Ishikawa (cell line): ENCODE measurements around the gene NAV2.

Source experiments
- CEBPB ChIP-seq: IDR thresholded peaks from 2 replicates; pipeline ENCODE4 v1.6.1; 2012
- CREB1 ChIP-seq: IDR thresholded peaks from 2 replicates; pipeline ENCODE4 v1.6.1; 2012; ENCODE audit warnings: low read depth
- EGR1 ChIP-seq: IDR thresholded peaks from 2 replicates; pipeline ENCODE4 v1.6.1; 2012
- EP300 ChIP-seq: IDR thresholded peaks from 2 replicates; pipeline ENCODE4 v1.6.1; 2012; ENCODE audit warnings: borderline replicate concordance
- FOXM1 ChIP-seq: IDR thresholded peaks from 2 replicates; pipeline ENCODE4 v1.6.1; 2012; ENCODE audit warnings: low read depth, borderline replicate concordance
- MAX ChIP-seq: IDR thresholded peaks from 2 replicates; pipeline ENCODE4 v1.6.1; 2012
- NFIC ChIP-seq: IDR thresholded peaks from 2 replicates; pipeline ENCODE4 v1.6.1; 2012
- RAD21 ChIP-seq: IDR thresholded peaks from 2 replicates; pipeline ENCODE4 v1.6.1; 2012; ENCODE audit warnings: low read depth
- REST ChIP-seq: IDR thresholded peaks from 2 replicates; pipeline ENCODE4 v1.6.1; 2012; ENCODE audit warnings: low read depth, mild to moderate bottlenecking
- TAF1 ChIP-seq: IDR thresholded peaks from 2 replicates; pipeline ENCODE4 v1.6.1; 2012; ENCODE audit warnings: low read depth, mild to moderate bottlenecking
- TCF12 ChIP-seq: IDR thresholded peaks from 2 replicates; pipeline ENCODE4 v1.6.1; 2012; ENCODE audit warnings: low read depth
- TEAD4 ChIP-seq: IDR thresholded peaks from 2 replicates; pipeline ENCODE4 v1.6.1; 2012
- USF1 ChIP-seq: IDR thresholded peaks from 2 replicates; pipeline ENCODE4 v1.6.1; 2012
- YY1 ChIP-seq: IDR thresholded peaks from 2 replicates; pipeline ENCODE4 v1.6.1; 2012; ENCODE audit warnings: low read depth
- ZBTB7A ChIP-seq: IDR thresholded peaks from 2 replicates; pipeline ENCODE4 v1.6.1; 2012; ENCODE audit warnings: low read depth

NAV2 gene

GRCh38 chr11:19892387-19892786, 179.8 kb downstream of the NAV2 start:
- TF ChIP-seq YY1: no peak
- no peak for TF ChIP-seq EGR1
- TF ChIP-seq CEBPB: no peak
- TF ChIP-seq EP300: no peak
- no peak for TF ChIP-seq TAF1
- no peak for TF ChIP-seq CREB1

- 0 out of 2 replicates have a peak, but pooled peaks have one; percentile 5 for TF ChIP-seq CEBPB
- no peak for TF ChIP-seq TEAD4
These were observed 180.2 kb downstream of the NAV2 start for GRCh38 chr11:19892876-19893275.

GRCh38 chr11:19894404-19894803, 181.8 kb downstream of the NAV2 start:
- no peak for TF ChIP-seq RAD21
- no peak for TF ChIP-seq CREB1
- no peak for TF ChIP-seq USF1
- no peak for TF ChIP-seq TAF1
- TF ChIP-seq TEAD4: no peak
- TF ChIP-seq REST: no peak
- no peak for TF ChIP-seq MAX
- TF ChIP-seq YY1: no peak
- TF ChIP-seq NFIC: no peak
- TF ChIP-seq ZBTB7A: no peak
- TF ChIP-seq TCF12: no peak
- TF ChIP-seq FOXM1: no peak
- no peak for TF ChIP-seq CEBPB
- no peak for TF ChIP-seq EP300
- TF ChIP-seq EGR1: no peak

GRCh38 chr11:19895776-19896175, 183.1 kb downstream of the NAV2 start:
- TF ChIP-seq TEAD4 (no peak), YY1 (no peak), EP300 (no peak), USF1 (no peak), CREB1 (no peak), NFIC (no peak), RAD21 (no peak), EGR1 (no peak), CEBPB (no peak), ZBTB7A (no peak), MAX (no peak), REST (no peak)

- TF ChIP-seq CREB1: no peak
- peak; percentile 73 for TF ChIP-seq EGR1
- TF ChIP-seq TCF12: no peak
- no peak for TF ChIP-seq FOXM1
- no peak for TF ChIP-seq EP300
- TF ChIP-seq CEBPB: no peak
- TF ChIP-seq NFIC: no peak
- peak; percentile 84 for TF ChIP-seq RAD21
- TF ChIP-seq TAF1: no peak
- no peak for TF ChIP-seq YY1
These were observed 191.0 kb downstream of the NAV2 start for GRCh38 chr11:19903620-19904069.

- TF ChIP-seq MAX (no peak), NFIC (no peak), YY1 (no peak), RAD21 (peak; percentile 73), TAF1 (no peak), TEAD4 (no peak), EP300 (no peak)
These were observed 192.7 kb downstream of the NAV2 start for GRCh38 chr11:19905280-19905853.
